Measurements from ENCODE around the gene TIMM13.

GRCh38 chr19:2441096-2441752 is 13.8 kb upstream of the TIMM13 start:
- TF ChIP-seq CTCF (IDR thresholded peaks at IDR 0.05) (no peak), POLR2A (IDR thresholded peaks at IDR 0.05) (no peak)
